ENCODE data around the gene LTBP1. TPM values are rescaled to one million over a fixed set of nuclear protein-coding genes. Genes with fewer than 3 reads are reported as not detected.

LTBP1 gene
- total RNA-seq, 4 donors from 2014 or later, result 3.8 to 20.8 (median 11.3) TPM

GRCh38 chr2:33266467-33266866 is 319.7 kb downstream of the LTBP1 start:
- no peak for TF ChIP-seq POLR2A (IDR thresholded peaks at IDR 0.05)
- TF ChIP-seq CTCF (IDR thresholded peaks at IDR 0.05), result no peak
- no peak overlapping the region for H3K4me3 ChIP-seq (ENCODE audit: low read depth, poor library complexity, severe bottlenecking)
- intact Hi-C loops (cut with DNase I; ENCODE audit: low total_unique reads), result no loop called here
- no peak for DNase-seq (ENCODE audit: low spot score in 2 of 2)
- 97 to 98% methylated on average over 6 of the region's 6 CpGs for WGBS, 2 donors

GRCh38 chr2:33267043-33267442 is 320.3 kb downstream of the LTBP1 start:
- 80 to 94% methylated on average over 1 to 2 of the region's 2 CpGs for WGBS, 2 donors
- no peak for DNase-seq (ENCODE audit: low spot score in 2 of 2)
- TF ChIP-seq CTCF (IDR thresholded peaks at IDR 0.05), result no peak
- TF ChIP-seq POLR2A (IDR thresholded peaks at IDR 0.05), result no peak
- H3K4me3 ChIP-seq (ENCODE audit: low read depth, poor library complexity, severe bottlenecking), result no peak overlapping the region
- intact Hi-C loops (cut with DNase I; ENCODE audit: low total_unique reads), result no loop called here

GRCh38 chr2:33267756-33268155 is 321.0 kb downstream of the LTBP1 start:
- no peak for DNase-seq (ENCODE audit: low spot score in 2 of 2)
- no peak overlapping the region for H3K4me3 ChIP-seq (ENCODE audit: low read depth, poor library complexity, severe bottlenecking)
- intact Hi-C loops (cut with DNase I; ENCODE audit: low total_unique reads), result no loop called here
- TF ChIP-seq POLR2A (IDR thresholded peaks at IDR 0.05), result no peak
- no peak for TF ChIP-seq CTCF (IDR thresholded peaks at IDR 0.05)

- TF ChIP-seq CTCF (IDR thresholded peaks at IDR 0.05), result no peak
- no peak for TF ChIP-seq POLR2A (IDR thresholded peaks at IDR 0.05)
- WGBS, 2 donors, result 60 to 67% methylated on average over 4 of the region's 4 CpGs
- H3K4me3 ChIP-seq (ENCODE audit: low read depth, poor library complexity, severe bottlenecking), result no peak overlapping the region
- intact Hi-C loops (cut with DNase I; ENCODE audit: low total_unique reads), result no loop called here
- no peak for DNase-seq (ENCODE audit: low spot score in 2 of 2)
Measured at GRCh38 chr2:33268246-33268831, 321.6 kb downstream of the LTBP1 start.

GRCh38 chr2:33272001-33272400 is 325.2 kb downstream of the LTBP1 start:
- TF ChIP-seq POLR2A (IDR thresholded peaks at IDR 0.05), result no peak
- no peak for TF ChIP-seq CTCF (IDR thresholded peaks at IDR 0.05)
- no peak overlapping the region for H3K4me3 ChIP-seq (ENCODE audit: low read depth, poor library complexity, severe bottlenecking)
- 91% methylated on average over 4 of the region's 4 CpGs for WGBS, 2 donors
- intact Hi-C loops (cut with DNase I; ENCODE audit: low total_unique reads), result no loop called here
- DNase-seq (ENCODE audit: low spot score in 2 of 2), result no peak

- WGBS, 2 donors, result 97 to 98% methylated on average over 1 of the region's 1 CpG
- no peak overlapping the region for H3K4me3 ChIP-seq (ENCODE audit: low read depth, poor library complexity, severe bottlenecking)
- no peak for DNase-seq (ENCODE audit: low spot score in 2 of 2)
- intact Hi-C loops (cut with DNase I; ENCODE audit: low total_unique reads), result no loop called here
- TF ChIP-seq CTCF (IDR thresholded peaks at IDR 0.05) (no peak), POLR2A (IDR thresholded peaks at IDR 0.05) (no peak)
Measured at GRCh38 chr2:33273479-33273878, 326.7 kb downstream of the LTBP1 start.

Data from lower leg skin (tissue), 4 donors.